ENCODE data around the gene STK17A.

The STK17A gene

DNA sequence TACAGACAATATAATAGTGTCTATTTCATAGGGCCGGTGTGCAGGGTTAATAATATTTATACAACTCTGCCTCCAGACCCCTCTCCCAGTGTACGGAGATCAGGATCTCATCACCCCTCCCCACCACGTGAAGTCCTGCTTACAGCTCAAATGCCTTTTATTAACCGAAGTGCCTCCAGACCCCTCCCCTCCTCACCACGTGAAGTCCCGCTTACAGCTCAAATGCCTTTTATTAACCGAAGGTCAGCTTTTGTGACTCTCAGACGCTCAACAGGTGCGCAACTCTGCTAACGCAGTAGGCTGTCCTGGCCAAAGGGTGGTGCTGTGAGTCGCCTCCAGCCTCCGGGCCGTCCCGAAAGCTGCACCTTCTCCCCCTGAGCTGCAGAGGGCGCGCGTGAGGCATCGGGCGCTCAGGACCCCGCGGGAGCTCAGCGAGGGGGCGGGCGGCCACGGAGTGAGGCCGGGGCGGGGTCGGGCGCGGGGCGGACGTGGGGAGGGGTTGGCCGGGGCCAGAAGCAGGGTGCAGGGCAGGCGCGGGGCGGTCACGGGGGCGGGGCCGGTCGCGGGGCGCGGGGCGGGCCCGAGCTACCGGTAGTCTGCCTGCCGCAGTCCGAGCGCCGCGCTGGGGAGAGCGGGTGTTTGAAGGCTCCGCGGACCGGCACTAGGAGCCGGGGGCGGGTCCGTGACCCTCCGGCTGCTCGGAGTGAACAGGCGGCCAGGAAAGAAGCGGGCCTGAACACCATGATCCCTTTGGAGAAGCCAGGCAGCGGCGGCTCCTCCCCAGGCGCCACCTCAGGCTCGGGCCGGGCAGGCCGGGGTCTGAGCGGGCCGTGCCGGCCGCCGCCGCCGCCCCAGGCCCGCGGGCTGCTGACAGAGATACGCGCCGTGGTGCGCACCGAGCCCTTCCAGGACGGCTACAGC lies at the start of gene STK17A:
Gene STK17A, plus strand, starts transcription at position 606 of the 921 bp plus-strand sequence. Its CDS starts 136 bp downstream, at position 742.
- no peak for TF ChIP-seq GATA2 (IDR thresholded peaks at IDR 0.05; ENCODE audit: low read depth, low read length)
- no peak for TF ChIP-seq GATA3 (IDR thresholded peaks at IDR 0.05; ENCODE audit: low read depth, low read length)

DNA sequence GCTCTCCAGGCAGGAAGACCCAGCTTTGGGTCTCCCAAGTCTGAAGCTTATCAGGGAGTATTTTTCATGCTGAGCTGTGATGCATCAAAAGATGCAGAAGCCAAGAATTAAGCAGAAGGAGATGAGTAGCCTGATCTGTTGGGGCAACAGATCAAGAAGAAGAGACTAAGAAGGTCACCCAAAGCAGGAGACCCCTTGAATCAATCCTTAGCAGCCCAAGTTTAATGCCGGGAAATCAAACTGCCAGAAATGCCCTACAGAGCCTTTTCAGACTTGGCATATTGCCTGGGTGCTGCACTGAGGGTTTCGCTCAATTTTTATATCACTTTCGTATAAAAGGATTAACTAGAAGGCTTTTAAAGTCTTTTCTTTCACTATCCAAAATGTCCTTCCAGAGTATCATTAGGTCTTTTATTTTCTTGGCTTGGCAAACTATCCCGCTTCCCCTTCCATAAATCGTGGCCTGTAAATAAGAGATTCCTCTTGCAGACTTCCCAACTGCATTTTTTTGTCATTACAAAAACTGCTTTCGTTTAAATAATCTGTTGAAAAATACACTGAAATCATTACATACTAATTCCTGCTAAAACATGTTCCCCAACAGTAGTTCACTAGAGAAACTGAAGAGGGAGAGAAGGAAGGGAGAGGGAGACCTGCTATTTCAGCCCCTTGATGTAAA lies 49.0 kb upstream of the STK17A start:
- no peak for TF ChIP-seq GATA2 (IDR thresholded peaks at IDR 0.05; ENCODE audit: low read depth, low read length)
- no peak for TF ChIP-seq GATA3 (IDR thresholded peaks at IDR 0.05; ENCODE audit: low read depth, low read length)

DNA sequence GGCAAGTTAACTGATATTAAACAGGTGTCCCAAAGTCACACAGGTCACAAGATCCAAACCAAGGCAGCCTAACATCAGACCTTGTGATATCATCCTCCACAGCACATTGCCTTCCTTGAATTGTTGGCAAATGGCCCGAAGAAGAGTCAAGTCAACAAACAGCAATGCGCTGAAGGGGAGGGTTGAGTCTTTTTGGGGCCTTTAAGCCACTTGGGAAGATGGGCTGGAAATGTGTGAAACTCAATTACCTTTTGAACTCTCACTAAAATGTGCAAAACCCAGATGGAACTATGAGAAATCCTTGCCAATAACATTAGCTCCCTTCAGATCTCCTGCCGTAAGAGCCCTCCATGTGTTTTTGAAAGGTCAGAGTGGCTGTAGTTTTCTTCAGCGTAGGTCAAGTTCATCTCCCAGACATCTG lies 47.9 kb upstream of the STK17A start:
- TF ChIP-seq GATA2 (IDR thresholded peaks at IDR 0.05; ENCODE audit: low read depth, low read length): no peak
- TF ChIP-seq GATA3 (IDR thresholded peaks at IDR 0.05; ENCODE audit: low read depth, low read length): no peak

DNA sequence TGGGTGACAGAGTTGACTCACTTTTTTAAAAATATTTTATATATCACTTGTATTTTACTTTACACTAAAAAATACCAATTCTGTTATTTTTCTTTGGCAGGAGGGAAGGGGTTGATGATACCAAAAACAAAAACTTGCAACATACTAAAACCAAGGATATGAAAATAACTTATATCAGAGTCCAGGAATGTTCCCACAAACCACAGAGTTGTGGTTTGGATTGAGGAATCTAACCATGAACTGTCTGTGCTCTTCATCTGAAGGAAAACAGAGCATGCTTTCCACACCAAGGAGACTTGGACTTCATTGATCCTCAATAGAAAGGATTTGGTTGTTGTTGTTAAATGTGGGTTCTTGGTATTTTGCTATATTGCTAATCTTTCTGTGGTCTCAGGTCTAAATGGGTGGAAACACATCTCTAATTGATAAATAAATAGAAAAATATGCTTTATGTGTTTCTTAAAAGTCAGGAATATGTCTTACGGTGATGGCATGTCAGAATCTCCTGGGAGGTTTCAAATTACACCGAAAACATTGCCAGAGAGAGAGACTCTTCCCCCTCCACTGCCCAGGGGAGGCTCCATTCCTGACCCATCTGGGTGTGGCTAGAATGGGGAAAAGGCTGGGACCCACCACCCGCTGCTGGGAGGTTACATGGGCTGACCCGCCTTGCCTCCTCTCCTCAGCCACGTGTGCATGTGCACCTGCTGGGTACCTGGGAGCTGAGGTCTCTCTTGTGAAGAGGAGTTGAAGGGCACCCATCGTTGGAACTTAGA lies 46.9 kb upstream of the STK17A start:
- TF ChIP-seq GATA3 (IDR thresholded peaks at IDR 0.05; ENCODE audit: low read depth, low read length) (no peak), GATA2 (IDR thresholded peaks at IDR 0.05; ENCODE audit: low read depth, low read length) (no peak)

DNA sequence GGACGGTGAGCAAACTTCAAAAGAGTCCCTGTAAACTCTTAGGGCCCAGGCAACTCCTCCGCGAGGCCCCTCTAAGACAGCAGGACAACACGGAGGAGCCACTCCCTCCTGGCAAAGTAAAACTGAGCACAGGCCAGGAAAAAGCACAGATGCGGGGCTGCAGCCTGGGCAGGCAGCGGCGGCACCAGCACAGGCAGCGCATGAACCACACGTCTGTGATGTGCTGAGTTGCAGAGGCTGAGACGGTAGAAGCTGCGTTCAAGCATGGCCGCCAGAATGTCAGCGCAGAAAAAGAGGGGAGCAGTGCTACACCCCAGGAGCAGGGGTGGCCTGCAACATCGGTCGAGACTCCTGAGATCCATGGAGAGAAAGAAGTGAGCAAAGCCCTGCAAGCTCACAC lies 46.1 kb upstream of the STK17A start:
- no peak for TF ChIP-seq GATA2 (IDR thresholded peaks at IDR 0.05; ENCODE audit: low read depth, low read length)
- no peak for TF ChIP-seq GATA3 (IDR thresholded peaks at IDR 0.05; ENCODE audit: low read depth, low read length)

DNA sequence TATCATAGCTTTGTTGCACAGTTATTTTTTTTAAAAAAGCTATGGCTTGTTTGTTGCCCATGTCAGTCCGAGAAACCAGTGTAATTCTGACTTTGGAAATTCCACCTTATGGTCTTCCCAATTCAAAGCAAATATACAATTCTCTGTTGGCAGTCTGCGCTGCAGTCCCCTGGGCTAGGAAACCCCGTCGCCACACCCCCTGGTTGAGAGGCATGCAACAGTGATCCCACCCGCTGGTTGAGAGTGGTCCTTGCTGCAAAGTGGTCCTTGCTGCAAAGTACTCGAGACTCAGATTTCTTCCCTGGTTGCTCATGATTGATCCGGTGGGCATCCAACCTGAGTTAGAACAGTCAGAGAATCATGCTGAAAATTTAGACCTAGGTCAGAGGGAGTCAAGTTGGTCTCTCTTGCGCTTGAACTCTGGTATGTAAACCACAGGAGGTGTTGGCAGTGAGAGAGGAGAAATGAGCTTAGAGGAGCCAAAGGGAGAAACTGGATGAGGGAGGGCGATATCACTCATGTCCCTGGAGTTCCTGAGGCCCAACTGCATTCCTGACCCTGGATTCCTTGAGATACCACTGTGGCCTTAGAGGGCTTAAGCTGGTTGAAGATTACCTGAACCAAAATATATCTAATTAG lies 45.0 kb upstream of the STK17A start:
- no peak for TF ChIP-seq GATA3 (IDR thresholded peaks at IDR 0.05; ENCODE audit: low read depth, low read length)
- no peak for TF ChIP-seq GATA2 (IDR thresholded peaks at IDR 0.05; ENCODE audit: low read depth, low read length)

DNA sequence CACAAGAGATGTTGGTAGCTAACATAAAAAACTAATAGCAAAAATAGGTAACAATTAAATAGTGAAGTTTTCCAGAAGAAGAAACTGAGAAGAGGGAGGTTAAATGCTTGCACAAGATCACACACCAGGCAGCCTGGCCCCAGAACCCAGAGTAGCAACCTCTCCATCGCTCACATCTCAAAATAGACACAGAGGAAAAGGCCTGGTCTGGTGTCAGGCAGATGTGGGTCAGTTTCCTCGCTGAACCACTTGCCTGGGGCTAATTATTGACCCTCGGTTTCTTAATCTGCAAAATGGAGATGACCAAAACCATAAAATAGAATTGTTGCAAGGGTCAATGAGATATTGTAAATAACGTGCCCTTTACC lies 44.5 kb upstream of the STK17A start:
- TF ChIP-seq GATA3 (IDR thresholded peaks at IDR 0.05; ENCODE audit: low read depth, low read length): no peak
- no peak for TF ChIP-seq GATA2 (IDR thresholded peaks at IDR 0.05; ENCODE audit: low read depth, low read length)

DNA sequence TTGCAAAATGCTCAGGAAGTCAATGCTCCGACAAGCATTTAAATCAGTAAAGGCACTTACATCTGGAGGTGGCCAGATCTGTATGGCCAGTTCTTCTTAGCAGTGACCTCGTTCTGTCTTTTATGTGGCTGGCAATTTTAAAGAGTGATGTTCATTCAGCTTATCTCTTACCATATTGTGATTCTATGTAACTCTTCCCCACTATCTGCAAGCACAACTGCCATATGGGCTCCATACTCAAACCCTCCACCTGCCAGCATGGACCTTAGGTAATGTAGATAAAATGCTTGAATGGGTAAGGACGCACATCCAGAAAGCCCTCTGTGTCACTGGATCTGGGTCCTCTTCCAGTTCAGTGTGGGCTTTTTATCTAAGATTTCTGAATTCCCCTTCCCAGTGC lies 42.4 kb upstream of the STK17A start:
- TF ChIP-seq GATA3 (IDR thresholded peaks at IDR 0.05; ENCODE audit: low read depth, low read length): no peak

DNA sequence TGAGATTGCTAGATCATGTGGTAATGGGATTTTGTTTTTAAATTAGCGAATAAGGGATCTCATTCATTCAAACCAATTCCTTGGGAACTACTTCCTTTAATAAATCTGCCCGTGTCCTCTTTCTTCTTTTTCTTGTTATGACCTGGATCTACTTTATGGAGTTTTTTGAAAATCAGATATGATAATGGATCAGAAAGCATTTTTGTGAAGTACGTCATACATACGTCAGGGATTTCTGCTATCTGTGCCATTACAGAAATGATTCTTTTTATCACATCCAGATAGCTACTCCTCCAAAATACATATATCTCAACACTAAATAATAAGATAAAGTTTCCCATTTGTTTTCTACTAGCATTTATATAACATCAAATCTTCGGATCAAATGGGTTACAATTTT lies 40.2 kb upstream of the STK17A start:
- TF ChIP-seq GATA2 (IDR thresholded peaks at IDR 0.05; ENCODE audit: low read depth, low read length) (no peak), GATA3 (IDR thresholded peaks at IDR 0.05; ENCODE audit: low read depth, low read length) (no peak)

DNA sequence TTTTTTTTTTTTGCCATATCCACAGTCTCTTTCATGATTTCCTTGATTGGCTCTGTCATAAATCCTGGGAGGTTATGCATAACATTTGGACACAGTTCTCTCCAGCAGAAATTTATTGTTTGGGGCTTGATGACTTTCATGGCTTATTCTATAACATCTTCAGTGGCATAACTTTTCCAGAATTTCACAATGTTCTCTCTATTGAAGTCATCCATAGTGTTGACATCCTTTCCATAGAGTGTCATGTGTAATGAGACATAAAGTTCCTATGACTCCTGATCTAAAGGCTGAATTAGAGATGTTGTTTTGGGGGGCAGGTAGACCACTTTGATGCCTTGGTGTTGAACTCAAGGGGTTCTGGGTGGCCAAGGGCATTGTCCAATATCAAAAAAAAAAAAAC lies 36.7 kb upstream of the STK17A start:
- TF ChIP-seq GATA2 (IDR thresholded peaks at IDR 0.05; ENCODE audit: low read depth, low read length): no peak
- no peak for TF ChIP-seq GATA3 (IDR thresholded peaks at IDR 0.05; ENCODE audit: low read depth, low read length)

DNA sequence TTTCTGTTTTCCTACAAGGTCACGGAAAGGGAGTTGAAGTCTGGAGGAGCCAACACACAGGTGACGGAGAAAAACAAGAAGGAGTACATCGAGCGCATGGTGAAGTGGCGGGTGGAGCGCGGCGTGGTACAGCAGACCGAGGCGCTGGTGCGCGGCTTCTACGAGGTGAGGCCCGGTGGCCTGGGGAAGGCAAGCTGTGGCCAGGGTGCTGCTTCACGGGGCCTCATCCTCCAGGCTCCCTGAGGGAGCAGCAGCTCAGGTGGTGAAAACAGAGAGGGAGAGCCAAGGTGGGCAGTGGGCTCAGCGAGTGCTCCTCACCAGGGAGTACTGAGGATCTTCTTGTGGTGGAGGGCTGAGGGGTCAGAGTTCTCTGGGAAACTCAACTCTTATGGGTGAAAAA lies 32.5 kb upstream of the STK17A start:
- TF ChIP-seq GATA2 (IDR thresholded peaks at IDR 0.05; ENCODE audit: low read depth, low read length): no peak
- TF ChIP-seq GATA3 (IDR thresholded peaks at IDR 0.05; ENCODE audit: low read depth, low read length): no peak

DNA sequence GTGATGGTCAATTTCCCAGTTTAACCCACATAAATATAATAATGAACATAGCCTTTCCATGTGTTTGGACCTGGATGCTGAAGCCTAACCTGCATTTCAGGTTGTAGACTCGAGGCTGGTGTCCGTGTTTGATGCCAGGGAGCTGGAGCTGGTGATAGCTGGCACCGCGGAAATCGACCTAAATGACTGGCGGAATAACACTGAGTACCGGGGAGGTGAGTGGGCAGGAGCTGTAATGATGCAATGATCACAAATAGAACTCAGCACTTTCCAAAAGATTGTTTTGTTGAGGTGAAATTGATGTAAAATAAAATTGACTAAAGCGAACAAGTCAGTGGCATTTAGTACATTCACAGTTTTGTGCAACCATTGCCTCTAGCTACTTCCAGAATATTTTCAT lies 30.8 kb upstream of the STK17A start:
- TF ChIP-seq GATA2 (IDR thresholded peaks at IDR 0.05; ENCODE audit: low read depth, low read length) (no peak), GATA3 (IDR thresholded peaks at IDR 0.05; ENCODE audit: low read depth, low read length) (no peak)

DNA sequence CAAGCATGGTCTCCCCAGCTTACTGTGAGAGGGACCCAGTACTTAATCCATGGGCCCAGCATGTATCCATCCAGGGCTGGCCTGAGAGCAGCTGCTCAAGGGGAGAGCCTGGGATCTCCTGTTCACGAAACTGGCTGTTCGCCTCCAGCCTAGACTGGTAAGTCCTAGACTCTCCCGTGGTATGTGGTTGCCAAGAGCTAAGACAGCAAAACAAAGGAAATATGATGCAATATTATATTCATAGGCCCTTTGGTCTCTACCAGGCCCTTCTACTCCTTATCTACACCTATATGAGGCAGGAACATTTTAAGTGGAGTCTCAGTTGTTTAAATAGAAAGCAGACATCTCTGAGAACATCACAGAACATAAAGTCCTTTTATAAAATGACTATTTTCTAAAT lies 28.9 kb upstream of the STK17A start:
- TF ChIP-seq GATA3 (IDR thresholded peaks at IDR 0.05; ENCODE audit: low read depth, low read length) (no peak), GATA2 (IDR thresholded peaks at IDR 0.05; ENCODE audit: low read depth, low read length) (no peak)

DNA sequence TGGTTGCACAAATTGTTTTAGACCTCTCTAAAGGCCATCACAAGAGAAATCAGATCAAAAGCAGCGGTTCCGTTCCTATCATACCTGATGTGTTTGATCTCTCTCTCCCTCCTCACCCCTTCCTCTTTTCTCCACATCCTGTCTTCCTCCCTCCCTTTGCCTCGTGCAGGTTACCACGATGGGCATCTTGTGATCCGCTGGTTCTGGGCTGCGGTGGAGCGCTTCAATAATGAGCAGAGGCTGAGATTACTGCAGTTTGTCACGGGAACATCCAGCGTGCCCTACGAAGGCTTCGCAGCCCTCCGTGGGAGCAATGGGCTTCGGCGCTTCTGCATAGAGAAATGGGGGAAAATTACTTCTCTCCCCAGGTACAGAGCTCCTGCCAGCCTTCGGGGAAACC lies 28.5 kb upstream of the STK17A start:
- TF ChIP-seq GATA3 (IDR thresholded peaks at IDR 0.05; ENCODE audit: low read depth, low read length): no peak
- no peak for TF ChIP-seq GATA2 (IDR thresholded peaks at IDR 0.05; ENCODE audit: low read depth, low read length)

All from SH-SY5Y (cell line).